OCI-LY1 (cell line): ENCODE measurements around the gene RABL2B.

Source experiments
- CTCF ChIP-seq: fragments of 200-600 bp; sonication (generic), shearing (Covaris generic); IDR thresholded peaks from 2 replicates; pipeline ENCODE4 v1.5.1; 2017; ENCODE audit warnings: mild to moderate bottlenecking, antibody characterized with exemption, low read length, moderate library complexity, mixed read lengths
- EZH2 ChIP-seq: fragments of 200-600 bp; sonication (generic), shearing (Covaris generic); IDR thresholded peaks from 2 replicates; pipeline ENCODE4 v1.8.0; 2017; ENCODE audit warnings: borderline replicate concordance, mixed run types, mild to moderate bottlenecking, antibody characterized with exemption, low read length, moderate library complexity, mixed read lengths

GRCh38 chr22:50737728-50738648 lies 45.4 kb downstream of the RABL2B start, which contains the start of gene ACR:
- TF ChIP-seq CTCF (no peak), EZH2 (no peak)
